ENCODE measurements around the gene RIBC2.

DNA sequence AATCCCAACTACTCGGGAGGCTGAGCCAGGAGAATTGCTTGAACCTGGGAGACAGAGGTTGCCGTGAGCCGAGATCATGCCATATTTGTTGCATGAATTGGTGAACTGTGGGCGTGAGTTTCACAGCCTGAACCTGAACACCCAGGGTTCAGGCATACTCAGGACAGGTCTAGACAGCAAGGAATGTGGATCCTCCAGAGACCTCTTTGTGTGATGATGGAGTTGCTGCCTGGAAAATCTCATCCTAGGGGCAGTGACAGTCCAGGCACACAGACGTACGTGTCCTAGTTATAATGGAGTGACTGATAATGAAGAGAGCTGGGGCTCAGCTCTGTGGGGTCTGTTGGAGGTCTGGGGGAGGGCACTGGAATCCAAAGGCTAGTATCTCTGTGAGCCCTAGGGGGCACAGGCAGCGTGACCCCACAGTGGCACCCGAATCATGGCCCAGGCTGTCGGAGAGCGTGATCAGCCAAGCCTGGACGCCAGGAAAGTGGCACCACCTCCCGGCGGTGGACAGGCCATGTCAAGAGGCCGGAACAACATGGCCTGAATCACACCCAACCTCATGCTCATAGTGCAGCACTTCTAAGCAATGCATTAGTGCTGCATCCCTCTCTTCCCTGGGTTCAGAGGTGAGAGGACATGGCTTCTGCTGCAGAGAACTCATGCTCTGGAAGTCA is 31.7 kb downstream of the RIBC2 start:
- TF ChIP-seq, protein P1, sequence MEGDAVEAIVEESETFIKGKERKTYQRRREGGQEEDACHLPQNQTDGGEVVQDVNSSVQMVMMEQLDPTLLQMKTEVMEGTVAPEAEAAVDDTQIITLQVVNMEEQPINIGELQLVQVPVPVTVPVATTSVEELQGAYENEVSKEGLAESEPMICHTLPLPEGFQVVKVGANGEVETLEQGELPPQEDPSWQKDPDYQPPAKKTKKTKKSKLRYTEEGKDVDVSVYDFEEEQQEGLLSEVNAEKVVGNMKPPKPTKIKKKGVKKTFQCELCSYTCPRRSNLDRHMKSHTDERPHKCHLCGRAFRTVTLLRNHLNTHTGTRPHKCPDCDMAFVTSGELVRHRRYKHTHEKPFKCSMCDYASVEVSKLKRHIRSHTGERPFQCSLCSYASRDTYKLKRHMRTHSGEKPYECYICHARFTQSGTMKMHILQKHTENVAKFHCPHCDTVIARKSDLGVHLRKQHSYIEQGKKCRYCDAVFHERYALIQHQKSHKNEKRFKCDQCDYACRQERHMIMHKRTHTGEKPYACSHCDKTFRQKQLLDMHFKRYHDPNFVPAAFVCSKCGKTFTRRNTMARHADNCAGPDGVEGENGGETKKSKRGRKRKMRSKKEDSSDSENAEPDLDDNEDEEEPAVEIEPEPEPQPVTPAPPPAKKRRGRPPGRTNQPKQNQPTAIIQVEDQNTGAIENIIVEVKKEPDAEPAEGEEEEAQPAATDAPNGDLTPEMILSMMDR (conservative IDR thresholded peaks at IDR 0.05; ENCODE audit: low read length): no peak
- no peak for TF ChIP-seq EZH2phosphoT487 (IDR thresholded peaks at IDR 0.05; ENCODE audit: borderline replicate concordance, low read depth, low read length)
